HFFc6 (cell line): ENCODE results near the gene MROH2A. TPM values are rescaled to one million over a fixed set of nuclear protein-coding genes. Genes with fewer than 3 reads are reported as not detected.

Source experiments
- DNase-seq: peaks from one replicate; pipeline ENCODE4 v3.0.0-alpha.2; 2018
- H3K27ac Mint-ChIP-seq: 2 replicates; pipeline ENCODE4 v1.8.0; 2020; ENCODE audit warnings: mild to moderate bottlenecking, mixed read lengths
- H3K27me3 Mint-ChIP-seq: 2 replicates; pipeline ENCODE4 v1.8.0; 2021; ENCODE audit warnings: mild to moderate bottlenecking, moderate library complexity, mixed read lengths; ENCODE audit not compliant: insufficient read depth
- H3K36me3 Mint-ChIP-seq: 2 replicates; pipeline ENCODE4 v1.8.0; 2021; ENCODE audit warnings: low read depth, mixed read lengths
- H3K4me1 Mint-ChIP-seq: 2 replicates; pipeline ENCODE4 v1.8.0; 2020; ENCODE audit warnings: low read depth, mixed read lengths
- H3K4me3 Mint-ChIP-seq: 2 replicates; pipeline ENCODE4 v1.8.0; 2020; ENCODE audit warnings: mild to moderate bottlenecking, moderate library complexity, mixed read lengths
- H3K9me3 Mint-ChIP-seq: 2 replicates; pipeline ENCODE4 v1.8.0; 2020; ENCODE audit warnings: mild to moderate bottlenecking, mixed read lengths
- CTCF ChIP-seq: fragments of 200-600 bp; sonication (generic); IDR thresholded peaks from 2 replicates; pipeline ENCODE4 v1.5.0; 2021; ENCODE audit warnings: antibody characterized with exemption, mild to moderate bottlenecking
- total RNA-seq, 6 experiments: library from RNA; stranded (reverse); fragmentation: NEBNext Ultra II Directional; extraction: Animal tissue kit (Norgen Biotek cat#: 25700); gene quantifications; 2 replicates in 1 of 6; 3 replicates in 5 of 6; pipeline ENCODE4 v1.2.3, GENCODE V29; 2021

Gene MROH2A
- total RNA-seq, 6 experiments from 2014 or later = not detected

DNA sequence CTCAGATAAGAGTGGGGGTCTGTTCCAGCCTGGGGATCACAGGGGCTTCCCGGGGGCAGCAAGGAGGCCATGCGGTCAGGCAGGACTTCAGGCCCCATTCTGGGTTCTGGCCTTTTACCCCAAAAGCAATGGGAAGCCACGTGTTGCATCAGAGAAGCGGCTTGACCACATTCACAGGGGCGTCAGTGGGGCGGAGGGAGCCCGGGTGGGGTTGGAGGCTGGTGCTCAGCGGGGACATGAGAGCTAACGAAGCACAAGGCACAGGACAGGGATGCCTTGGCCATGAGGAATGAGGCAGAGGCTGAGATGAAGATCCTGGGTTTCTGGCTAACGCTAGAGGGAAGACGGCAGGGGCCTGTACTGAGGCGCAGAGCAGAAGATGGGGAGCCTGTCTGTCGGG lies 70.1 kb downstream of the MROH2A start:
- Mint-ChIP-seq H3K4me3 (no peak overlapping the region), H3K9me3 (no peaks in the 10 kb centered on the region), H3K36me3 (peaks cover 42% of the 10 kb centered on the region), H3K27ac (peak overlapping the region; percentile 59; the same call in 1 of the 2 replicates), H3K4me1 (peaks cover 31% of the 10 kb centered on the region), H3K27me3 (peaks cover 3% of the 10 kb centered on the region)
- no peak for TF ChIP-seq CTCF
- DNase-seq = no peak

DNA sequence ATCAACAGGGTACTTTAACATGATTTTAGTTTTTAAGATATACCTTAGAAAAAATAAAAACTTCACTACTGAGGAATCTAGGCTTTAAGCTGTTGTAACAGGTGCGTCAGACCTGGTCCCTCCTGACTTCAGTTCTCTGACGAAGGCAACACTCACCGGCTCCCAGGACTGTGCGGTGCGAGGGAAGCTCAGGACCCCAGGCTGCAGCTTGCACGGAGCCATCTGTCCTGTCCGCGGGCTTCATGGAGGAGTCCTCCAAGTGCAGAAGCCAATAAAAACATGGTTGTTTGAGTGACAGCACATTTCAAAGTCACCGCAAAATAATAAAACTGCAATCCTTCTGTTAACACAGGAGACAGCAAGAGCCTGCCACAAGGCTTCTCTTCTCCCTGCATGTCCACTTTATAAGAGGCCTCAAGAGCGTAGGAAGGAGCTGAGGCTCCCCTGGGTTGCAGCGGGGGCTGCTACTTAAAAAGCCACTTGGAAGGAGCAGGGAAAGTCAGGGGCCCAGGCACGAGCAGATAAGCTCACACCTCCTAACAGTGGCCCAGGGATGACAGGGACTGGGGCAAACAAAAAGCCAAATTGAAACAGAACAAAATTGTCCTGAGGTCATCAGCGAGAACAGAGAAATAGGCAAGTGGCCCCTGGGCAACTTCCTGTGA lies 71.6 kb downstream of the MROH2A start:
- Mint-ChIP-seq H3K4me1 (peaks cover 36% of the 10 kb centered on the region), H3K36me3 (peaks cover 35% of the 10 kb centered on the region), H3K27me3 (peaks cover 7% of the 10 kb centered on the region), H3K9me3 (no peaks in the 10 kb centered on the region), H3K4me3 (no peak overlapping the region), H3K27ac (no peak overlapping the region; the same call in 1 of the 2 replicates)
- no peak for DNase-seq
- no peak for TF ChIP-seq CTCF

DNA sequence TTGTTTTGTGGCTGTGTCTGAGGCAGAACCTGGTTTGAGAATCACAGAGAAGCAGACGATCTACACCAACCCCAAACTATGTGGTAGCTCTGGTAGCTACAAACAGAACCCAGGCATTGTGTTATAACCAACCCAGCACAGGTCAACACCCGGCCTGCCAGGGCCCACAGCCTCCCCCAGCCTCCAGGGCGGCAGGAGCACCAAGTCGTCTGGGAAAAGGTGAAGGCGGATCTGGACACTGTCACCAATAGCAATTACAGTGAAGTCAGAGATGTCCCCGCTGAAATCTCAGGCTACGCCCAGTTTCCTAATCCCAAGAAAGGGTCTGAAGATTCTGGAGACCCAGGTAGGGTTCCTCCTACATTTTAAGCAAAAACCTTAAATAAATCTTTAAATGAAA lies 72.6 kb downstream of the MROH2A start:
- H3K4me3 Mint-ChIP-seq = no peak overlapping the region
- H3K4me1 Mint-ChIP-seq = peaks cover 46% of the 10 kb centered on the region
- H3K9me3 Mint-ChIP-seq = no peaks in the 10 kb centered on the region
- peaks cover 31% of the 10 kb centered on the region for H3K36me3 Mint-ChIP-seq
- peaks cover 7% of the 10 kb centered on the region for H3K27me3 Mint-ChIP-seq
- TF ChIP-seq CTCF = no peak
- DNase-seq = no peak
- no peak overlapping the region for H3K27ac Mint-ChIP-seq

GRCh38 chr2:233851169-233851568 lies 73.0 kb downstream of the MROH2A start:
- H3K27ac Mint-ChIP-seq = no peak overlapping the region
- peaks cover 28% of the 10 kb centered on the region for H3K36me3 Mint-ChIP-seq
- no peak for DNase-seq
- peaks cover 49% of the 10 kb centered on the region for H3K4me1 Mint-ChIP-seq
- H3K9me3 Mint-ChIP-seq = no peaks in the 10 kb centered on the region
- TF ChIP-seq CTCF = no peak
- H3K27me3 Mint-ChIP-seq = peaks cover 7% of the 10 kb centered on the region
- peak overlapping the region; percentile 95; the same call in 1 of the 2 replicates for H3K4me3 Mint-ChIP-seq

GRCh38 chr2:233852056-233852455 lies 73.9 kb downstream of the MROH2A start:
- H3K27ac Mint-ChIP-seq = peak overlapping the region; percentile 75
- H3K27me3 Mint-ChIP-seq = peaks cover 7% of the 10 kb centered on the region
- H3K9me3 Mint-ChIP-seq = no peaks in the 10 kb centered on the region
- peaks cover 28% of the 10 kb centered on the region for H3K36me3 Mint-ChIP-seq
- no peak for TF ChIP-seq CTCF
- H3K4me1 Mint-ChIP-seq = peaks cover 49% of the 10 kb centered on the region
- no peak for DNase-seq
- H3K4me3 Mint-ChIP-seq = peak overlapping the region; percentile 95
